G401.6 (cell line): ENCODE measurements around the gene PLA2G2D.

Source experiments
- FAIRE-seq: peaks from 2 replicates; lab custom pipeline; 2012; peaks lifted over from hg19 to GRCh38; lab: Jason Lieb, UNC

PLA2G2D gene, protein sequence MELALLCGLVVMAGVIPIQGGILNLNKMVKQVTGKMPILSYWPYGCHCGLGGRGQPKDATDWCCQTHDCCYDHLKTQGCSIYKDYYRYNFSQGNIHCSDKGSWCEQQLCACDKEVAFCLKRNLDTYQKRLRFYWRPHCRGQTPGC

DNA sequence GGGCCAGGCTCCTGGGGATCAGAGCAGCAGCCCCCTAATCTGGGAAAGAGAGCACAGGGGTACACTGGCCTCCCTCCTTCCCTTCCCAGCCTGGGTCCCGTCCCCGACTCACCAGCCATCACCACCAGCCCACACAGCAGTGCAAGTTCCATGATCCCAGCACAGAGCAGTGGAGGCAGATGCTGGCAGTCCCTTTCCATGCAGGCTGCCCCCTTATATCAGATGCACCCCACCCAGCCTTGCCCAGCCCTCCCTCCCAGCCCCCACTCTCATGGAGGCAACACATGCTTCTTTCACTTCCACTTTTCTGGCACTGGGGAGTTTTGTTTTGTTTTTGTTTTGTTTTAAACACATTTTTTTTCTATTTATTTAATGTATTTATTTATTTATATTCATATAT is at the start of gene PLA2G2D:
PLA2G2D (minus strand) TSS at position 190 of the 400 bp plus-strand sequence; CDS start at position 152, 38 bp downstream.
- FAIRE-seq, result no peak

DNA sequence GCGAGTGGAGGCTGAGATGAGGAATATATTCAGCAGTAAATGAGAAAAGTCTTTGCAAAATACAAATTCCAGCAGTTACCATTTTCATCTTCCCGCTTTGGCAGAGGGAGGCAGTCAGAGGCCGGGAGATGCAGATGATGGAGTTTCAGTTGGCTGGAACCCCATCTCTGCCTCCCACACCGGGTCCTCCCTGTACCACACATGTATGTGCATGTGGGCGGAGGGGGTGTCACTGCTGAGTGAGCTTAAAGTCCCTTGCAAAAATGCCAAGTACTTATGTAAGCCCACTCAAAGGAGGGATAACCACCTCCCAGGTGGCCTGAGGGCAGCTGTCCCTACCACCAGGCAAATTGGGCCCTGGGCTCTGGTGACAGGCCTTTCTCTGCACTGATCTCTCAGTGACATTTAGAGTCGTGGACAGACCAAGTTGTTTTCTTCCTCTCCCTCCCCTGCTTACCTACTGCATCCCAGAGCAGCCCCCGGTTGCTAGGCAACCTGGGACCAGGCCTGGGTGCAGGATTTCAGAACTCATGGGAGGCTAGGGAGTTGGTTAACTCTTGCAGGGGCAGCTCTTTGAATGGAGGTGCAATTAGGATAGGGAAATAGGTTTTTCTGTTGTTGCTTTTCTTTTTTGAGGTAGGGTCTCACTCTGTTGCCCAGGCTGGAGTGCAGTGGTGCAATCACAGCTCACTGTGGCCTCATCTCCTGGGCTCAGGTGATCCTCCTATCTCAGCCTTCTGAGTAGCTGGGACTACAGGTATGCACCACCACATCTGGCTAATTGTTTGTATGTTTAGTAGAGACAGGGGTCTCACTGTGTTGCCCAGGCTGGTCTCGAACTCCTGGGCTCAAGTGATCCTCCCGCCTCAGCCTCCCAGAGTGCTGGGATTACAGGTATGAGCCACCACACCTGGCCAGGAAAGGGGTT is 49.5 kb upstream of the PLA2G2D start:
- no peak for FAIRE-seq

DNA sequence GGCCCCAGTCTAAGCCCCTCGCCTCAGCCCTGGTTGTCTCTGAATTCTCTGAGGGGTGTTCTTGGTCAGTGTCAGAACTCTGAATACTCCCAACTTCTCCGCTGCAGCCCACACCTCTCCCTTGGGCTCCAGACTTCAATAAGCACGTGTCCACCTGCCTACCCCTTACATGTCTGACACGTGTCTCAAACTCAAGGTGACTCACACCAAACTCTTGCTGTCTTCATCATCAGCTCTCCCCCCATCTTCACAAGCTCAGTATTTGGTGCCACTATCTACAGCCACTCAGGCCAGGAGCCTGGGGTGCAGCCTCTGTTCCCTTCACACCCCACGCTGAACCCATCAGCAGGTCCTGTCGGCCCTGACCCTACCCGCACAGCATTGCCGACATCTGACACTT is 47.8 kb upstream of the PLA2G2D start:
- no peak for FAIRE-seq

DNA sequence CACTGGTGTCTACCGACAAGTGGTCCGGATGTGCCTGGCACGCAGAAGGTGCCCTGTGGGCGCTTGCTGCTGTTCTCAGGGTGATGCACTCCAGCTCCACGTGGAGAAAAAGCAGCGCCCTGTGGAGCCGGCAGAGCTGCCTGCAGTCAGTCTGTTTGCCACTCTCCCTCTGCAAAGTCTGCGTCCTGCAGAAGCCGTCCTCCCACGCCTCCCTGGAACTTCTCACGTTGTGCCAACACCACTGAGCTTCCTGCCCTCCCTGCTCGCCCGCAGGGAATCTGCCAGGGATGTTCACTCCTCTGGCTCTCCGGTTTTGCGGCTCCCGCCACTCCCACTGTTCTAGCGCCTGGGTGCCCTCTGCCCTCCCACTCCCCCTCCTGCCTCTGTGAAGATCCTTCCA is 46.7 kb upstream of the PLA2G2D start:
- FAIRE-seq, result no peak

DNA sequence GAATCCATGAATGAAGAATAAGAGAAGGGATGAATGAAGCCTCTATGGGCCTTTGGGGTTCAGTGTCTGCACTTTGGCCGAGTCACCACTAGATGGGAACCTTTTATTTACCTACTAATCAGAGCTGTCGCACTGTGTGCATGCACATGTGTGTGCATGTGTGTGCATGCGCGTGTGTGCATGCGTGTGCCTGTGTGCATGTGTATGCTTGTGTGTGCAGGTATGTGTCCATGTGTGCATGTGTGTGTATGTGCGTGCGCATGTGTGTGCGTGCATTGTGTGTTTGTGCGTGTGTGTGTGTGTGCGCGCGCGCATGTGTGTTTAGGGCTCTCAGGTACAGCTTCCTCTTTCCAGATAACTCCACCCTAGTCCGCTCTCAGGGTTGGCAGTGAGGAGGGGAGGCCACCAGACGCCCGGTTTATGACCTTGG is 46.2 kb upstream of the PLA2G2D start:
- no peak for FAIRE-seq

DNA sequence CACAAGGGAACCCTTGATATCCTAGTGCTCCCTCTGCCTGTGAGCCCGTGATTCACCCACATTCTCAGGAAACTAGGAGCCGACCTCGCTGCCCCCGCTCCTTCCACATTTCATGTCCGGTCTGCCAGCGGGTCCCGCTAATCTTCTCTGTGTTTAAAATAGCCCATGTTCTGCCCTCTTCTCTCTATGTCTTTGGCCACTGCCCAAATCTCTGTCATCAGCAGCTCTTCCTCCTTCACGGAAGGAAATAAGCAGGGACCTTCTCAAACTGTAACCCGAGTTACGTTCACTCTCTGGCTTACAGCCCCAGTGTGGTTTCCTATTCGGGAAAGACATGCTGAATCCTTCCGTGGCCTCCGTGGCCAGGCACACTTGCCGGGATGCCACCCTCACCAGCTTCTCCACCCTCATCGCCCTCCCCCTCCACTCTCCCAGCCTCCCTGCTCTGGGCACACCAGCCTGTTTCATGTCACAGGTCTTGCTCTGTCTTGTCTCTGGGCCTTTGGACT is 45.4 kb upstream of the PLA2G2D start:
- FAIRE-seq, result no peak

DNA sequence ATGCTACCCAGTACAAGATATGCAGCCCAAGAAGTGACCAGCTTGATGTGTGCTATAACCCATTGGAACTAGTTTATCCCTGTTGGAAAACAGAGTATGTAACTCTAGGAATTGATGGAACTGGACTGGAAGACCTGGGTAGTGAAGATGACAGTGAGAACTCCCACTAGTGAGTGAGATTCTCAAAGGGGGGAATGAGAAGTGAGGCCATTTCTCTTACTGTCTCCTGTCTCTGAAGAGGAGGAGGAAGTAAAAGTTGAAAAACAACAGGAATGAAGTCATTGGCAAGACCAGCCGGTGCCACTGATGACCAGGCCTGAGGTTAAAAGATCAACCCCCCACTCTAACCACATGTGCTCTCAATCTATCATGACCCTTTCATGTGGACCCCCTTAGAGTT is 40.7 kb upstream of the PLA2G2D start:
- no peak for FAIRE-seq

DNA sequence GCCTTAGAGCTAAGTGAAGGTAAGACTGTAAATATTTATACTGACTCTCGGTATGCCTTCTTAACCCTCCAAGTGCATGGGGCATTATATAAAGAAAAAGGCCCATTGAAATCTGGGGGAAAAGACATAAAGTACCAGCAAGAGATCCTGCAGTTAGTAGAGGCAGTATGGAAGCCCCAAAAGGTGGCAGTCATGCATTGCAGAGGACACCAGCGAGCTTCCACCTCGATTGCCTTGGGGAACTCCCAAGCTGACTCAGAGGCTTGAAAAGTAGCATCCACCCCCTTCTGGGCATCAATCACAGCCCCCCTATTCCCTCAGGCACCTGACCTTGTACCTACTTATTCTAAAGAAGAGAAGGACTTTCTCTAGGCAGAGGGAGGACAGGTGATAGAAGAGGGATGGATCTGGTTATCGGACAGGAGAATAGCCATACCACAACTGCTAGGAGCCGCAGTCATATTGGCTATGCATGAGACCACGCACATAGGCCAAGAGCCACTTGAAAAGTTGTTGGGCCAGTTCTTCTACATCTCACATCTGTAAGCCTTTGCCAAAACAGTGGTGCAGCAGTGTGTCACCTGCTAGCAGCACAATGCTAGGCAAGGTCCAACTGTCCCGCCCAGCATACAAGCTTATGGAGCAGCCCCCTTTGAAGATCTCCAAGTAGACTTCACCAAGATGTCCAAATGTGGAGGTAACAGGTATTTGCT is 39.2 kb upstream of the PLA2G2D start:
- FAIRE-seq, result no peak

DNA sequence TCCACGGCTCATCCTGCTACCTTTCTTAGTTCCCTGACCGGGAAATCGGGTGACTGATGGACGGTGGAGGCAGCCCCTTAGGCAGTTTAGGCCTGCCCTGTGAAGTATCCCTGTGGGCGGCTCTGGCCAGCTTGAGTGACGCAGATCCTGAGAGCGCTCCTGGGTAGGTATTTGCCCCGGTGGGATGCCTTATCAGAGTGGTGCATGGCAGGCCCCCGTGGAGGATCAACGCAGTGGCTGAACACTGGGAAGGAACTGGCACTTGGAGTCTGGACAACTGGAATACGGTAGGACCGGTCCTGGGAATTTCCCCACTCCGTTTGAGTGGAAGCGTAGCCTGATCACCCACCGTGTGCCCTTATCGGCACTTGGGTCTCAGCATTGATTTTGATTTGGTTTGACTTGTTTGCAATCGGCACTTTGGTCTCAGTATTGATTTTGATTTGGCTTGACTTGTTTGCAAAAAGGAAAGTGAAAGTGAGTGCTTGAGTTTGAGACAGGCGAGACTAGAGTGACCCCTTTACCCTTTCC is 35.0 kb upstream of the PLA2G2D start:
- no peak for FAIRE-seq

DNA sequence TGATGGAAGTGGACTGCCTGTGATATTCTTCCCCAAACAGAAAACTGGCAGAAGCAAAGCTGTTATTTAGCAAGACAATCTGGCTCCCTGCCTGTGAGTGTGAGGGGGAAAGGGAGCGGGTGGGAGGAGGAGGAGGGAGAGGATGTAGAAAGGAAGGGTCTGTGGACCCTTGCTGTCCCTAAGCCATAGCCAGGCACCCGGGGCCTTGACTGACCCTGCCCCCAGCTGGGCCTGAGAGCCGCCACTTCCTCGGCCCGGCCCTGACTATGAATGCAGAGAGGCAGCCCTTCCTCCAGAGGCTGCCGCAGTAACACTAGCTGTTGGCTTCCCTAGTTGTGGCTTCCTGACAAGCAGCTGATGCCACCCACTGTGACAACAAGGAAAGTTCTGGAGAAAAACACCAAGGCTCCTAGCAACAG is 33.7 kb upstream of the PLA2G2D start:
- no peak for FAIRE-seq

DNA sequence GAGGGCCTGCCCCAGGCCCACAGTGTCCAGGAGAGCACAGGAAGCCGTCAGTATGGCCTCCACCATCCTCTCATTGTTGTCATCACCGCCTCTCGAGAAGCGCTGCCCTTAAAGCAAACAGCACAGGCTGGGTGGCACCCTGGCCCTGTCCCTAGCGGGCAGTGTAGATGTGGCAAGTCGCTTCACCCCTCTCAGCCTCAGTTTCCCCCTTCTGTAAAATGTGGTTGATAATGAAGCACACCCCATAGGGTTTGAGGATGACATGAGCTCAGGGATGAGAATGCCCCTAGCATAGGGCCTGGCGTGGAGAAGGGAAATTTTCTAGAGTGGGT is 33.2 kb upstream of the PLA2G2D start:
- no peak for FAIRE-seq

DNA sequence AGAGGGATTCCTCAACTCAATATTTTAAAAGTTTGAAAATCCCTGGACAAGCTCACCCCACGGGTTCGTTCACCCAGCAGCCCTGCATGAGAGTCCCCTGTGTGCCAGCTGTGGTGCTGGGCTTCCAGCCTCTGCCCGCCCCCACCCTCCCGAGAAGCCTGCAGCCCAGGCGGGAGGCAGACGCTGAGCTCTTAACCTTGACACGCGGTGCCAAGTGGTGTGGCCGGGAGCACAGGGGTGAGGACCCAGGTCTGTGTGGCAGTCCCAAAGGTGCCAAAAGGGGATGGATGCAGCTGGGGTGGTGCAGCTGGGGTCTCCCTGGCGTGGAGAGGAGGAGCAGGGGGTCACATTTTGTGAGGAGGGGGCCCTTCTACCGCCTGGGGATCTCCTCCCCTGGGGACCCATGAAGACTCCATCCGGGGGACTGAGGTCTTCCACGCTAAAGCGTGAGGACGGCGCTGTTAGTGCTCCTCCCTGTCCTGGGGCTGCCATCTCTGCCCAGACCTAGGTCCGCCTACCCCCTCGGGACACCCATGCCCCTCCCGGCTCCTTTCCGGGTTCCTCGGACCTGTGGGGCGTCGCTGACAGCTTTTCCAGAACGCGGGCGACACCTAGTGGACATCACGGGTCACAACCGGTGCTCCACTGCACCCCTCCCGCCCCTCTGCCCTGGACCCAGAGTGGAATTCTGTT is 32.7 kb upstream of the PLA2G2D start:
- FAIRE-seq, result no peak

DNA sequence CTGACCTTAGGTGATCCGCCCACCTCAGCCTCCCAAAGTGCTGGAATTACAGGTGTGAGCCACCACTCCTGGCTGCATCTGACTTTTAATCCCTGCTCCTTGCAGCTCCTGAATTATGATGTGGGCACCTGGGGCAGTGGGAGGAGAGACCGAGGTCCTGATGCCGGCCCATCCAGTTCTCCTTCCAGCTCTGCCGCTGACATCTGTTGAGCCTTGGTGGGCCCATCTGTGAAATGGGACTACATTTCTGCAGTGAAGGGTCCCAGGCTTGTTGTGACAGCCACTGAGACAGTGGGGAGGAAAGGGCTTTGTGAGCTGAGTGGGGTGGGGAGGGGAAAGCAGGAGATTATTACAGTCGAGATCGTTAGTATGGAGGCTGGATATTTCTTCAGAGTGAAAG is 31.6 kb upstream of the PLA2G2D start:
- no peak for FAIRE-seq

DNA sequence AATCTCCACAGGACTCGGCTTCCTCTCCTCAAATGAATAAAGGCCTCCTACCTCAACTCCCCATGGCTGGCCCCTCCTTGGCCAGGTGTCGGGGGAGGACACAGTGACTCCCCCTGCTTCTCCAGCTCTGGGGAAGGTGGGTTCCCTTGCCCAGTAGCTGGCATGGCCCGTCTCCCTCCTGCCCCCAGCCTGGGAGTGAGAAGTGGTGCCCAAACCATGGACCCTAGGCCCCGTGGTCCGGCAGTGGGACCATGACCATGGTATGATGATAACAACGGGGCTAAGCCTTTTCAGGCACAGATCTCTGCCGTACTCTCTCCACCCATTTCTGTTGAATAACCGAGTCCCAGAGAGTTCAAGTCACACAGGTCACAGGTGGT is 31.0 kb upstream of the PLA2G2D start:
- no peak for FAIRE-seq

DNA sequence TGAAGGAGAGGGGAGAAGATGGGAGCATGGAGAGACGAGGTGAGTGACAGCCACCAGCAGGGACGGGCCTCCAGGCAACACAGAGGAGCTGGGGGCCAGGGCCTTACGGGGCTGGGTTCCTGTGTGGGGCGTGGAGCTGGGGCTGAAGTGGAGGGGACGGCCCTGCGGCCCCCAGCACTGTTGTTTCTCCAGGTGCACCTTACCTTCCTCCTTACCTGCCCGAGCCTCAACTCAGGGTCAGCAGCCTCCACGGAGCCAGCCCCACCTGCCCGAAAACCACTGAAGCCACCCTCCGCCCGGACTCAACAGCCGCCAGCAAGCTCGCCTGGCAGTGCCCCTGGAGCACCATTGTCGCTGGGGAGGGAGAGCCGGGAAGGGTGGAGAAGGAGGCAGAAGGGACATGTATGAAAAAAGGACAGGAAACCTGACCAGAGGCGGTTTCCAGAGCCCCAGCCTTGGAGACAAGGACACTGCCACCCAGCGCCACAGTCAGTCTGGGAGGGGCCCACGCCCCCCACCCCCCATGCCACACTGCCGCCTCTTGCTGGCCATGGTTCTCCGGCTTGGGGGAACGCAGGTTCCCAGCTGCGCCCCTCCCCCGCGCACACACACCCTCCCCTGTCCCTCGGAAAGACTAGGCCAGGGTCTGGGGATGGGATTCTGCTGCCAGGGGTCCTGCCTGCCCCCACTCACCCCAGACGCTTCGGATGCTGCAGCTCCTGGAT is 30.4 kb upstream of the PLA2G2D start:
- no peak for FAIRE-seq

DNA sequence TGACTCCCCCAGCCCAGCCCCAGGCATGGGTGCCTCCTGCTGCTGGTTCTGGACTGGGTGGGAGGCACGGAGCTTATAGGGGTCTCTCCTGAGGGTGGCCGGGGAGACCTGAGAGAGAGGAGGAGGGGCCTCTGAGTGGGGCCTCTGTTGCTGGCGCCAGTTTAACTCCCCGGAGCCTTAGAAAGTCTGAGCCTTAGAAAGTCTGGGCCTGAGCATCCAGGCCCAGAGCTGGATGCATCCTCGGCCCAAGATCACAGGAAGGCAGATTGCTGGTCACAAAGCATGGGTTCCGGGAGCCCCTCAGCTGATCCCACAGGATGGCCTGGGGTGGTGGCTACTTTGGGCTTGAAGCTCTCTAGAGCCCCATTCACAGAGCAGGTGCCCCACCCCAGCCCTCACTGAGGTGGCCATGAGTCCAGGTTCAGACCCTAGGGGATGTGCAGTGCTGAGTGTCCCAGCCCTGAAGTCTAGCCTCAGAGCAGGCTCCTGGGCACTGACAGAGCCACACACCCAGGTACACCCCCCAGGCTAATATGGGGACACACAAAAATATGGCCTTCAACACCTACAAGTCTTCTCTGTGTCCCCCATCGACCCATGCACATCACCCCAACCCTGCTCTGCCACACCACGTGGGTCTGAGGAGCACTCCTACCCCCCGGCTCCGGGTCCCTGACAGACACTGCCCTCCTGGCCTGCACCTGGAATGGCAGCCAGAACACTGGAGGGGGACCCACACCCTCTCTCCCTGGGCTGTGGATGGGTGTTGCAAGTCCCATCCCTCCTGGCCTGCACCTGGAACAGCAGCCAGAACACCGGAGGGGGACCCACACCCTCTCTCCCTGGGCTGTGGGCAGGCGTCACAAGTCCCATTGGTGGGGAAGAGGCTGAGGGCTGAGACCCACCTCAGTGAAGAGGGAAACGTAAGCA is 29.5 kb upstream of the PLA2G2D start:
- FAIRE-seq, result no peak

DNA sequence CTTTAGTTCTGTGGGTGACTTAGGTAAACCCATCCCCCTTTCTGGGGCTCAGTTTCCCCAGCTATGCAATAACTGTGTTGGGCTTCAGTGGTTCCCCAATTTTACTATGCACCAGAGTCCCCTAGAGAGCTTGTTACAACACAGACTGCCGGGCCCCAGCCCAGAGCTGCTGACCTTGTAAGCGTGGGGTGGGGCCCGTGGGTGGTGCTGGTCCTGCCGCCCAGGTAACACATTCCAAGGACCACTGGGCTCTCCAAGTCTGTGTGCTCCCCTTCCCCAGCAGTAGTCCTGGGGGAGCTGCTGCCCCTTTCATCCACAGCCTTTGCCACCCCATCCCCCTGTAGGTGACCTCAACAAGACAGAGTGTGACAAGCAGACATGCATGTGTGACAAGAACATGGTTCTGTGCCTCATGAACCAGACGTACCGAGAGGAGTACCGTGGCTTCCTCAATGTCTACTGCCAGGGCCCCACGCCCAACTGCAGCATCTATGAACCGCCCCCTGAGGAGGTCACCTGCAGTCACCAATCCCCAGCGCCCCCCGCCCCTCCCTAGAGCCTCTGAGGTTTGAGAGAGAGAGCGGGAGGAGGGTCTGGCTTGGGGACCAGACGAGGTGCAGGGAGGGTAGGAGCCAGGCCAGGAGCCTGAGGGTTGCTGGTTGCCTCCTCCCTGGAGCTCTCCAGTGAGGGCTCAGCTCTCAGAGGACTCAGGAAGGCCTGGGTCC is 28.7 kb upstream of the PLA2G2D start:
- no peak for FAIRE-seq

DNA sequence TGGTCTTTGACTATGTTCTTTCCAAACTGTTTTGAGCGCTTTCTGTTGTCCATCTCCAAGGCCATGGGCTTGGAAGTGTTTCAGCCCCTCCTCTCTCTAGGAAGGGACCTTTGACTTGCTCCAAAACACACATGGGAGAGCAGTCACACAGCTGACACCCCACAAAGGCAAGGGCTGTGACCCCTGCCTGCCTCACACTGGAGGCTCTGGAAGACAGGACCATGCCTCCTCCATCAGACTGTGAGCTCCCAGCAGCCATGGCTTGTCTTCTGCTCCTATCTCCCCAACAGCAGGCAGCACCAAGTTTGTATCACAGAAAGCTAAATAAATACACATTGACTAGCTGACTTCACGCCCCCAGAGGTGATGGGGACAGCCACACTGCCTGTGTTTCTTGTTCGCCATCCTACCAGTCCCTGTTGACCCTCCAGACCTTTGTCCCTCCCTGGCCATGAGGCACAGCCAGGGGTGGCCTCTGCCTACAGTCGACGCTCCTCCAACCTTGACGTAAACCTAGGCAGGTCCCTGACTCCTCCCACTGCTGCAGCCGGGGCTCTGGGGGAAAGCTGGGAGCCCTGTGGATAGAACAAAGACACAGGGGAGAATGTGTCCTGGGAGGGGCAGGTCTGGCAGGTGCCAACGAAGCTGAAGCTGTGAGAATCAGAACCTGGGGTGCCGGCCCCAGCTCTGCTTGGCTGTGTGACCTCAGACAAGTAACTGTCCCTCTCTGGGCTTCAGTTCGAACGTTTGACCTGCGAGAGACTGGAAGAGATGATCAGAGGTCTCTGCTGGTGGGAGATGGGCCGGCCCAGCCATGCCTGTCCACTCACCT is 24.6 kb upstream of the PLA2G2D start:
- no peak for FAIRE-seq

DNA sequence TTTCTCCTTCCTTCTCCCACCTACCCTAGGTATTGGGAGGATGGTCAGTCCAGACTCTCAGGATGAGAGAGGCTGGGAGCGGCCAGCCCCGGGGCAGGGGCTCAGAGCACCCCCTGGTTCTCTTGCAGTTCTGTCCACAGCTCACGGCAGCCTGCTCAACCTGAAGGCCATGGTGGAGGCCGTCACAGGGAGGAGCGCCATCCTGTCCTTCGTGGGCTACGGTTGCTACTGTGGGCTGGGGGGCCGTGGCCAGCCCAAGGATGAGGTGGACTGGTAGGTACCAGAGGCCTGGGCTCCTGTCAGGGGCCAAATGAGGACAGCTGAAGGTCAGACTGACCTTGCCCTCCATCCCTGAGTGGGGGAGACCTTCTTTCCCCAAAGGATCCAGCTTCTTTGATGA is 24.0 kb upstream of the PLA2G2D start:
- no peak for FAIRE-seq
